ENCODE data around the gene TRABD2B. TPM values are rescaled to one million over a fixed set of nuclear protein-coding genes. Genes with fewer than 3 reads are reported as not detected.

Gene TRABD2B
- total and polyA plus RNA-seq, 2 of the 4 experiments (the other 2 are of a cell fraction) = not detected

DNA sequence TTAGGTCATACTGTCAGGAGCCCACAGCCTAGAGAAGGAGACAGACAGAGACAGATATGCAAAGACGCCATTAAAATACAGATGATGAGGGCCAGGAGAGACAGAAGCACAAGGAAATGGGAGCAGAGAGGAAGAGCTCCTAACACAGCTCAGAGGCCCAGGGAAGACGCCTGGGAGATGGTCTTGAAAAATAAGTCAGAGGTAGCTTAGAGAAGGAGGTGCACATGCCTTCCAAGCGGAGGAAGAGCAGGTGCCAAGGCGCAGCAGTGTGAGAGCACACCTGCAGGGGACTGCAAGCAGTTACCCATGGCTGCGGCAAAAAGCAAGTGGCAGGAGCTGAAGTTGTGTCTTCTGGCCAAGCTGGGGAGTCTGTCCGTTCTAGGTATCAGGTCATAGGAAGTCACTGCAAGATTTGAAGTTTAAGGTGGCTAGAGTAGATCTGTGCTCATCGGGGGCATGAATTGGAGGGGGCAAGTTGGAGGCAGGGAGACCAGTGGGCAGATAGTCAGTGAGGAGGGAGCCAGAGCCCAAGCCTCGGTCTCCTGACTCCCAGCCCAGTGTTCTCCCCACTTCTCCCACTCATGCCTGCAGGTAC, 1.3 kb upstream of the TRABD2B start:
- intact Hi-C loops (cut with micrococcal nuclease) (loop anchor here (10.0 kb wide), 1 partner anchor 206 kb away; no protein-coding TSS in a partner anchor), dilution Hi-C loops (cut with HindIII; ENCODE audit: low sequenced_read_pairs, unreplicated experiment) (no loop called here), in situ Hi-C loops (cut with MboI; ENCODE audit: low sequenced_read_pairs) (no loop called here)
- no peak overlapping the region for H3K9ac ChIP-seq (ENCODE audit: low read depth, low read length)
- no peak overlapping the region for H3K4ac ChIP-seq (ENCODE audit: low read depth, low read length)
- no peak overlapping the region for H2AK9ac ChIP-seq (replicated peaks; ENCODE audit: low read depth, low read length, poor library complexity)
- H2BK5ac ChIP-seq (ENCODE audit: low read depth, low read length, poor library complexity, severe bottlenecking) = no peak overlapping the region
- no peak for TF ChIP-seq SMC3 (IDR thresholded peaks at IDR 0.05; ENCODE audit: low read depth, low read length)
- TF ChIP-seq POLR2A (IDR thresholded peaks at IDR 0.05; ENCODE audit: low read depth, low read length) = no peak
- no peak for TF ChIP-seq MAZ (IDR thresholded peaks at IDR 0.05; ENCODE audit: borderline replicate concordance, low read depth, low read length)
- no peak for TF ChIP-seq ELK1 (IDR thresholded peaks at IDR 0.05; ENCODE audit: borderline replicate concordance, low read depth, low read length)
- TF ChIP-seq BHLHE40 (IDR thresholded peaks at IDR 0.05; ENCODE audit: low read depth, low read length) = no peak
- no peak for TF ChIP-seq RFX5 (IDR thresholded peaks at IDR 0.05; ENCODE audit: low read depth, low read length)
- TF ChIP-seq RAD21 (IDR thresholded peaks at IDR 0.05; ENCODE audit: low read length) = no peak
- TF ChIP-seq, protein P1, sequence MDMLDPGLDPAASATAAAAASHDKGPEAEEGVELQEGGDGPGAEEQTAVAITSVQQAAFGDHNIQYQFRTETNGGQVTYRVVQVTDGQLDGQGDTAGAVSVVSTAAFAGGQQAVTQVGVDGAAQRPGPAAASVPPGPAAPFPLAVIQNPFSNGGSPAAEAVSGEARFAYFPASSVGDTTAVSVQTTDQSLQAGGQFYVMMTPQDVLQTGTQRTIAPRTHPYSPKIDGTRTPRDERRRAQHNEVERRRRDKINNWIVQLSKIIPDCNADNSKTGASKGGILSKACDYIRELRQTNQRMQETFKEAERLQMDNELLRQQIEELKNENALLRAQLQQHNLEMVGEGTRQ (IDR thresholded peaks at IDR 0.05; ENCODE audit: low read depth, low read length) = no peak
- TF ChIP-seq CEBPB (IDR thresholded peaks at IDR 0.05; ENCODE audit: low read depth, low read length) = no peak
- no peak for TF ChIP-seq FOS (IDR thresholded peaks at IDR 0.05; ENCODE audit: low read depth, low read length)
- no peak for TF ChIP-seq CHD1 (IDR thresholded peaks at IDR 0.05; ENCODE audit: low read depth, low read length)
- no peak for TF ChIP-seq MAFK (IDR thresholded peaks at IDR 0.05; ENCODE audit: low read depth, low read length)
- TF ChIP-seq NFE2L2 (IDR thresholded peaks at IDR 0.05; ENCODE audit: low read depth, low read length) = no peak
- no peak for TF ChIP-seq CTCF (conservative IDR thresholded peaks at IDR 0.05; ENCODE audit: low read depth, low read length)
- no peak for TF ChIP-seq MXI1 (IDR thresholded peaks at IDR 0.05; ENCODE audit: borderline replicate concordance, low read depth, low read length)
- no peak for TF ChIP-seq RCOR1 (IDR thresholded peaks at IDR 0.05; ENCODE audit: insufficient replicate concordance, low read length)
- H3K27me3 ChIP-seq (ENCODE audit: control insufficient read depth, insufficient read depth, low read length) = peaks cover 30% of the 10 kb centered on the region
- ATAC-seq (ENCODE audit: low read depth) (no peak), DNase-seq (no peak)
- H3K79me1 ChIP-seq (ENCODE audit: low read depth in 1 of 2, low read length in 2 of 2) = no peaks in the 10 kb centered on the region
- H3K4me3 ChIP-seq (ENCODE audit: insufficient read depth, low read depth, low read length) = no peak overlapping the region
- H3K23ac ChIP-seq (ENCODE audit: low read depth, low read length) = no peak overlapping the region
- no peak overlapping the region for H2AFZ ChIP-seq (replicated peaks; ENCODE audit: low read length, poor library complexity)
- CTCF ChIA-PET = interaction anchor here (0.6 to 1.4 kb wide), 4 partner anchors 10 to 494 kb away, joined by 3 to 4 read pairs (median 4); no protein-coding TSS in a partner anchor
- no peak overlapping the region for H2BK120ac ChIP-seq (ENCODE audit: low read depth, low read length)
- H4K20me1 ChIP-seq (ENCODE audit: insufficient read depth, low read length) = no peaks in the 10 kb centered on the region
- POLR2A ChIA-PET (ENCODE audit: unreplicated experiment) = no interaction called here
- H3K4me1 ChIP-seq (ENCODE audit: control insufficient read depth, insufficient read depth, low read length) = no peaks in the 10 kb centered on the region
- H3K27ac ChIP-seq (ENCODE audit: insufficient read depth, low read length) = no peak overlapping the region
- no peak overlapping the region for H2BK15ac ChIP-seq (ENCODE audit: low read depth, low read length)
- H4K91ac ChIP-seq (ENCODE audit: insufficient read depth, low read depth, low read length) = no peak overlapping the region
- H3K14ac ChIP-seq (replicated peaks; ENCODE audit: low read depth, low read length) = no peak overlapping the region
- no peak overlapping the region for H3K18ac ChIP-seq (ENCODE audit: low read depth, low read length)
- WGBS, 2 experiments (ENCODE audit: extremely low coverage in 2 of 2, insufficient read length in 1 of 2) = 40% methylated on average over 1 of the region's 8 CpGs; no CpG with 5 or more reads in 1 of the 2 experiments
- H4K5ac ChIP-seq (ENCODE audit: low read depth, low read length) = no peak overlapping the region
- BruUV-seq (replicated peaks) = no TSS peak
- H3K9me3 ChIP-seq (ENCODE audit: control insufficient read depth, insufficient read depth, low read length) = no peaks in the 10 kb centered on the region
- H4K8ac ChIP-seq (ENCODE audit: low read depth in 2 of 2, low read length in 2 of 2) = no peak overlapping the region
- no peak overlapping the region for H2AK5ac ChIP-seq (ENCODE audit: low read depth, low read length)
- H3K56ac ChIP-seq (ENCODE audit: extremely low read depth, insufficient read depth, low read length) = no peak overlapping the region
- no peak overlapping the region for H3K4me2 ChIP-seq (ENCODE audit: low read depth, low read length)
- H3K36me3 ChIP-seq (ENCODE audit: control insufficient read depth, insufficient read depth, low read length) = no peaks in the 10 kb centered on the region
- H2BK20ac ChIP-seq (ENCODE audit: low read depth, low read length) = no peak overlapping the region
- no peaks in the 10 kb centered on the region for H3K9me1 ChIP-seq (ENCODE audit: insufficient read depth, low read length)
